Iris pigment epithelial cell (primary cell): Measurements from ENCODE around the gene SAP25.
"Not testable (repeated sequence)": the region's sequence is repeated elsewhere in the genome, so short reads cannot be mapped to it uniquely, and the experiment has no call there.

ENCODE experiments used
- DNase-seq: peaks from one replicate; pipeline ENCODE4 v3.0.0-alpha.2; 2011; ENCODE audit warnings: low read depth

The SAP25 gene

GRCh38 chr7:100535982-100536381 is 37.7 kb downstream of the SAP25 start:
- DNase-seq: not testable (repeated sequence)

- no peak for DNase-seq
Measured at GRCh38 chr7:100532165-100533022, 41.3 kb downstream of the SAP25 start.

GRCh38 chr7:100528108-100528866 is 45.4 kb downstream of the SAP25 start:
- not testable (repeated sequence) for DNase-seq

- DNase-seq: not testable (repeated sequence)
Measured at GRCh38 chr7:100523192-100523591, 50.5 kb downstream of the SAP25 start.
